GM18498 (cell line): ENCODE measurements around the gene LRRIQ4.

Source experiments
- ATAC-seq: cut with Tn5 transposase; IDR thresholded peaks from one replicate; pipeline ENCODE4 v1.9.1; 2021; ENCODE audit warnings: mild to moderate bottlenecking, moderate library complexity; ENCODE audit not compliant: unreplicated experiment

Gene LRRIQ4

DNA sequence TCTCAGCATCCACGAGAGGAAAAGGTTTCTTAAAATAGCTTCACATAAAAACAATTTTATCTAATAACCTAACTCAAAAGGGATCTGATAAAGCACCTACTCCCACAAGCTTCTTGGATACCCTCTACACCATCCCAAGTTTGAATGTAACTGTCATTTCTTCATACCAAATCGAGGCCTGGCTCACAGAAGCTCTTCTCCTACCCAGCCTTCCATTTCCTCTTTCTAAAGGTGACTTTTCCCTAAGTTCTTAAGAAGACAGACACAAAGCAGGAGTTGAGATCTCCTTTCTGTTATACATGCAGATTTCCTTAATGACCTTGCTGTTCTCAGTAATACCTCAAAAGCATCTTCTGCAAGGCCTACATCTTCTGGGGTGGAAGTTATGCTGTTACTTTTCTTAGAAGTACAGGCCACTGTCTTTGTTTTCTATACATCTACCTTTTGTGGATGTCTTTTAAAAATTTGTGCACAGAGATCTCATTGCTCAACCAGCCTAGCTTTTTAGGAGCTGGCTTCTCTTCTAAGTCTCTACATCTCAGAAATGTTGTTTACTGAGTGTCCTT is 3.4 kb upstream of the LRRIQ4 start:
- ATAC-seq: no peak

DNA sequence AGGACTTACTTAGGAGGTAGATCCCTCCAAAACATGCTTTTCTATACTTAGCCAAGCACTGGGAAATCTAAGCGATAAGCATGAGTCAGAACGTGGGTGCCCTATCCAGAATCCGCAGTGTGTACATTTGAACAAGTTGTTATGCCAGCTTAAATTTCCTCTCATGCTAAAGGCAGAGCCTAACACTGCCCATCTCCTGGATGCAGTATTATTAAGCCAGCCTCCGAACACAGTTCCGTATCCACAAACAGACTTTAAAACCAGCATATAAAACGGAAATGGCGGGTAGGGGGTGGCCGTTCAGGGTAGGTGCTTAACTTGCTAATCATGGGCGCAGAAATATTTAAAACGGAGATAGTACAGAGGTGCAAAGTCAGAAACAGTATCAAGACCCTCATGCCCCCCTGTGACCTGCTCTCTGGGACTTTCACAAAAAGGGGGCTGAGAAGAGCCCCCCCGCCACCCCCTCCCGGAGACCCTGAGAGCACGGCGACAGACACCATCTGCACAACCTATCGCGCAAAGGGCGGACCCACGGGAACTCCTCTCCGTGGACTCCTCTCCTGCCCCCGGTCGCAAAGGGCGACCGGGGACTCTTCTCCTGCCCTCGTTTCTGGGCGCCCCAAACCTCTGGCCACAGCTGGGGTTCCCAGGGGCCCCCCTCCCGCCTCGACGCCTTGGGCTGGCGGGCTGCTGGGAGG is 889 bp upstream of the LRRIQ4 start:
- ATAC-seq: peak; percentile 22

DNA sequence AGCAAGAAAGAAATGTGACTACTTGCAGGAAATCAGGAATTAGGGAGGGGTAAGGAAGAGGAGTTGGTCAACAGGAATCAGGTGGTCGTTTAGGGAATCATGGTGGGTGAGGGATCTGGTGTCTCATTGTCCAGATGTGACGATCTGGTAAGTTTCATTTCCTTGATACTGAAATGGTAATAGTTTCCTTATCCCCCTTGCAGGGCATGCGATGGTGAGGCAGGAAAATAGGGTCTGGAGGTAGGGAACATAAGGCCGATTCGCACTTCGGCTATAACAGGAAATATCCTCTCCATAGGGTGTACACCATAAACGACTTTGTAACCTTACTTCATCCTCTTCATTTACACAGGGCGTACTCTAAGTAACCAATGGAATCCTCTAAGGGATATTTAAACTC is 608 bp downstream of the LRRIQ4 start:
- ATAC-seq: no peak

DNA sequence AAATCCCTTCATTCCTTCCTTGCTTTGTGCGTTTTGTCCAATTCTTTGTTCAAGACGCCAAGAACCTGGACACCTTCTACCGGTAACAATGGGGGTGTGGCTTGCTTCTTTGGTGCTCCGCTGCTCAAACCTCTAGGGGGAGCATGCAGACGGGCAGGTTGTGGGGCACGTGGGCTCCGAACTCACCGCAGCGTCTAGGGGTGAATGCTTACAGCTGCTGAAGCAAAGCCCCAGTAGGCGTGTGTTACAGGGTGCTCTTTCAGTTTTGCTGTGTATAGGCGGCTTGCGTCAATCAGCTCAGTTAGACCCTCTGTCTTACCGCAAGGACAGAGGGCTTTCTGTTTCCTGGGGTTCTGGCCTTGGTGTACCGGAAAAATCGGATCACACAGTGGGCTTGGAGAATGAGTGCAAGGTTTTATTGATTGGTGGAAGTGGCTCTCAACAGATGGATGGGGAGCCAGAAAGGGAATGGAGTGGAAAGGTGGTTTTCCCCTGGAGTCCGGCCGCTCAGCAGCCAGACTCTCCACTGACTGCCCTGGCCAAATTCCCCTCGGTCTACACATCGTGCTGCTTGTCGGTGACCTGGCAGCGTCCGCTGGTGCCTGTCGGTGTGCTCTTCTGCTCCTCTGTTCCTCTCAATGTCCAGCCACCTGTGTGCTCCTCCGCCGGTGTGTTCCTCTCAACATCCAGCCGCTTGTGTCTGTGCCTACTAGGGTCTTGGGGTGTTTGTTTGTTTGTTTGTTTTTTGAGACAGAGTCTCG is 1.3 kb downstream of the LRRIQ4 start:
- ATAC-seq: peak; percentile 86

DNA sequence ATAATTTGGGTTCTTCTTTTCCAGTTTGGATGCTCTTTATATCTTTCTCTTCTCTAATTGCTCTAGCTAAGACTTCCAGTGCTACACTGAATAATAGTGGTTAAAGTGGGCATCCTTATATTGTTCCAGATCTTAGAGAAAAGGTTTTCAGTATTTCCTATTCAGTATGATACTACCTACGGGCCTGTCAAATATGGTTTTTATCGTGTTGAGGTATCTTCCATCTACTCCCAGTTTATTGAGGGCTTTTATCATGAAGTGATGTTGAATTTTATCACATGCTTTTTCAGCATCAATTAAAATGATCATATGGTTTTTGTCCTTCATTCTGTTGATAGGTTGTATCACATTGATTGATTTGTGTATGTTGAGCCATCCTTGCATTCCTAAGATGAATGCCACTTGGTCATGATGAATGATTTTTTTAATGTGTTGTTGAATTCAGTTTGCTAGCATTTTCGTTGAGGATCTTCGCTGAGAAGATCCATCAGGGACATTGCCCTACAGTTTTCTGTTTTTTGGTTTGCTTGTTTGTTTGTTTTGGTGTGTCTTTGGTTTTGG is 3.0 kb downstream of the LRRIQ4 start:
- ATAC-seq: no peak

DNA sequence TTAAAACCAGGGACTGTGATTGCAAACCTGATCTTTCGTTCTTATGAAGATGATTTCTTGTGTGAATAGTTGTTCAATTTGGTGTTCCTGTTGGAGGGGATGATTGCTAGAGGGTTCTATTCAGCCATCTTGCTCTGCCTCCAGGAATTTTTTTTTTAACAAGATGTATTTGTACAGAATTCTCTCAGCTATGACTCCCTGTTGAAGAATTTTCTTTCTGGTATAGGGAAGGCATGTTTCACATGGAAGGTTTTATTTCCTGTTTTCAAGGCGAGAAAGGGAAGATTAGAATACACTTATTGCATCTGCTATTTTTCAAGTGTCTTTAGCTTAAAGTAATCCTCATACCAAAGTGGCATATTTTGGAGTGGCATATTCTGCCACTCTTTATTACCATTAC is 5.6 kb downstream of the LRRIQ4 start:
- ATAC-seq: no peak

DNA sequence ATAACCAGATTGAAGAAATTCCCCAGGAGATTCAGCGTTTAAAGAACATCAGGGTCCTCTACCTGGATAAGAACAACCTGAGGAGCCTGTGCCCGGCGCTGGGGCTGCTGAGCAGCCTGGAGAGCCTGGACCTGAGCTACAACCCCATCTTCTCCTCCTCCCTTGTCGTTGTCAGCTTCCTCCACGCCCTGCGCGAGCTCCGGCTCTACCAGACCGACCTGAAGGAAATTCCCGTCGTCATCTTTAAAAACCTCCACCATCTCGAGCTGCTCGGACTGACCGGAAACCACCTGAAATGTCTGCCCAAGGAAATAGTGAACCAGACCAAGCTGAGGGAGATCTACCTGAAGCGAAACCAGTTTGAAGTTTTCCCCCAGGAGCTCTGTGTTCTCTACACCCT is 9.4 kb downstream of the LRRIQ4 start:
- no peak for ATAC-seq

DNA sequence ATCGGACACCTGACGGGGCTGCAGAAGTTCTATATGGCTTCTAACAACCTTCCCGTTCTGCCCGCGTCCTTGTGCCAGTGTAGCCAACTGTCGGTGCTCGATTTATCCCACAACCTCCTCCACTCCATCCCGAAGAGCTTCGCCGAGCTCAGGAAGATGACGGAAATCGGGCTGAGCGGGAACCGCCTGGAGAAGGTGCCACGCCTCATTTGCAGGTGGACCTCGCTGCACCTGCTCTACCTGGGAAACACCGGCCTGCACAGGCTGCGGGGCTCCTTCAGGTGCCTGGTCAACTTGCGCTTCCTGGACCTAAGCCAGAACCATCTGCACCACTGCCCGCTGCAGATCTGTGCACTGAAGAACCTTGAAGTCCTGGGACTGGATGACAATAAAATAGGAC is 9.9 kb downstream of the LRRIQ4 start:
- ATAC-seq: no peak

DNA sequence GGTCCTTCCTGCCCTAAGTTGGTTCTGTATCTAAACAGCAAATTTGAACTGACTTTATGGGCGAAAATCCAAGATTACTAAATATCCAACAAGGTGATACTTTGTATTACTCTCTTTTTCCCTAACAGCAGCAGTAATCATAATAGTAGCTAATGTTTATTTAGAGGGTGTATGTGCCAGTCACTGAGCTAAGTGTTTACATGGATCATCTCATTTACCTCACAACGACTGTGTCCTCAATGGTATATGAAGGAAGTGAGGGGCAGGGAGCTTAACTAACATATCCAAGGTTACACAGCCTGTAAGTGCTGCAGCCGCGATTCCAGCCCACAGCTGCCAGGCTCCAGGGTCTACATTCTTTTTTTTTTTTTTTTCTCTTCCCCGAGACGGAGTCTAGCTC is 10.3 kb downstream of the LRRIQ4 start:
- ATAC-seq: no peak

DNA sequence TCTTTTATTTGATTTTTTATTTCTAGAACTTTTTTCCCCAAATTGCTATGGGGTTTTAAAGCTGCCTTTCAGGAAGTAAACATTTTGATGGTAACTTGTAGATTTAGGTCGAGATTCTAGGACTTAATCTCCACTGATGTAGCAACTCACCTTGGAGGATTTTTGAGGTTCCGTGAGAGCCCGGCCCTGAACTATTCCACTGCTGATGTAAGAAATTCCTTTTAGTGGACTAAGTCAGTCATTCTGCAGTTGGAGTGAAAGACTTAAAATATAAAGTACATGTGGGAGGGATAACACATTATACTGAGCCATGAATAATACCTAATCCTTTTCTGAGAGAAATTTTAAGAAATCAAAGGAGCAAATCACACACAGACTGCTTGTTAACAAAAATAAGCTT is 12.6 kb downstream of the LRRIQ4 start:
- ATAC-seq: no peak

DNA sequence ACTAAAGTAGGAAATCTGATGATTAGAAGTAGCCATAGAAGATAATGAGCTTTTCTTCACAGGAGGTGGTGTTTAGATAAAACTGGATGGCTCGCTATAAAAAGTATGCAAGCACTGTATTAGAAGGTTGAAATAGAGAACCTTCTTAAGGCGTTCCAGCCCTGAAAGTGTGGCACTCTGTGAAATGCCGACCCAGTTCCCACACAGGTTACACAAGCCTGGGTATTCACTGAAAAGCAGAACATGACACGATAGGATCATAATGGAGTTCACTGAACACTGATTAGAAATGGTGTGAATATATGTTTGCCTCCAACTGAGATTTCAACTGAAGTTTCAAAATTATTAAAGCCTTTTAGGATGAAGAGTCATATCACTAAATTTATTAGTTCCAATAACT is 15.0 kb downstream of the LRRIQ4 start:
- ATAC-seq: no peak

DNA sequence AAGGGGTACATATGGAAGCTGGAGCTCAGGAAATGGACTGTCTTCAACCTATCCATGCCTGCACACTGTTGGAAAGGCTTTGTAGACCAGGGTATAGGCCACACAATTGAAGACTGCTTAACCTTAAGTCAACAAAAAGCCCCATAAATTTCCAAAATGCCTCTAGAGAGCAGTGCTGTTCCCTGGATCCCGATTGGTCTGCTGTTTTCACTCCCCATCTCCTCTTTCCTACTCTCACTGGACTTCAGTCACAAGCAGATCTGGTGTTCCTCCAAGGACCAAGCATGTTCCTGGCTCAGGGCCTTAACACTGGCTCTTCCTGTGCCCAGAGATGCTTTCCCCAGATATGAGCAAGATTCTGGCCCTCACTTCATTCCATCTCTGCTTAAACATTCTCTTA is 22.9 kb downstream of the LRRIQ4 start:
- ATAC-seq: no peak

DNA sequence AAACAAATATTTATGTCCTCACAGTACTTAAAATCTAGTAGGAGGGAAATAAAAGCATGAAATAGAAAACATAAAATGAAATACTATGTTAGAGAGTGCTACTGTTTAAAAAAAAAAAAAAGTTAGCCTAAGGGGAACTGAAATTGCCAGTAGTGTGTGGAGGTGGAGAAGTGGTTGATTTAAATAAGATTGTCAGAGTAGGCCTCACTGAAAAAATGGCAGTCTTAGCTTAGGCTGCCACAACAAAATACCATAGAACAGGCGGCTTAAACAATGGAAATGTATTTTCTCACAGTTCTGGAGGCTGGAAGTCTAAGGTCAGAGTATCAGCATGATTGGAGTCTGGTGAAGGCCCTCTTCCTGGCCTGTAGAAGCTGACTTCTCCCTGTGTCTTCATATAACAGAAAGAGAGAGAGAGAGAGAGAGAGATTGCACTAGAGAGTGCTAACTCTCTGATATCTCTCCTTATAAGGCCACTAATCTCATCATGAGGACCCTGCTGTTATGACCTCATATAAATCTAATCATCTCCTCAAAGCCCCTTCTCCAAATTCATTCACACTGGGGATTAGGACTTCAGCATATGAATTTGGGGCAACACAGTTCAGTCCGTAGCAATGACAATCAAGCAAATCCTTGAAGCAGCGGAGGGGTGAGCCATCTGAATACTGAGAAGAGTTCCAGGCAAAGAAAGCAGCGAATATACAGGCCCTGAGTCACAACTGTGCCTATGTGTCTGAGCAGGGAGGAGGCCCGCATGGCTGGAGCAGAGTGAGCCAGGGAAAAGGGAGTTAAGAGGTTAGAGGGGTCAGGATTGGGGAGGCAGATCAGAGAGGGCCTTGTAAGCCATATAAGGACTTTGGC is 23.6 kb downstream of the LRRIQ4 start:
- peak; percentile 91 for ATAC-seq

DNA sequence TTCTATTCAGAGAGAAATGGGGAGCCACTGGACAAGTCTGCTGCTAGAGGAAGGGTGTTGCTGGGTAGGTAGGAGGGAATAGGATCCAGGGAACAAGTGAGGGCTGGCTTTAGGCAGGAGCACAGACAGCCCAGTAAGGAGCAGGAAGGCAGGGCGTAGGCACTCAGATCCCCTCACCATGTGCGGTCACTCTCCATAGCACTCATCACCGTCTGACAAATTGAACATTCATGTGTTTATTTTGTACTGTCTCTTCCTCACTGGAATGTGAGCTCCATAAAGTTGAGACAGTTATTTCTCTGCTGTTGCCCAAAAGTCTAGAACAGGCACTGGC is 24.2 kb downstream of the LRRIQ4 start:
- no peak for ATAC-seq

DNA sequence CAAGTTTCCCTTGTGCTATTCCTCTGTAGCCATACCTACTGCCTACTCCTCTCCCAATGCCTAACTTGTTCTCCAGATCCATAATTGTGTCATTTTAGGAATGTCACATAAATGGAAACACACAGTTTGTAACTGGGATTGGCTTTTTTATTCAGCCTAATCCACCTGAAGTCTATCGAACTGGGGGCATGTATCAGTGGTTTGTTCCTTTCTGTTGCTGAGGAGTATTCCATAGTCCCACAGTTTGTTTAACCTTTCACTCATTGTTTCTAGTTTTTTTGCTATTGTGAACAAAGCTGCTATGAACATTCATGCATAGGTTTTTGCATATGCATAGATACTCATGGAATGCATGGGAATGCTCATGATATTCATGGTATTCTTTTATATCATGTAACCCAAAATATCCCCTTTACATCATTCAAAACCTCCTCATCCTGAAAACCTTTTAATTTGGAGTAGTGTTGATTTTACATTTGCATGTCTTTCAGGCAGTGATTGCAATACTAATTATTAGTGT is 25.9 kb downstream of the LRRIQ4 start:
- ATAC-seq: no peak

DNA sequence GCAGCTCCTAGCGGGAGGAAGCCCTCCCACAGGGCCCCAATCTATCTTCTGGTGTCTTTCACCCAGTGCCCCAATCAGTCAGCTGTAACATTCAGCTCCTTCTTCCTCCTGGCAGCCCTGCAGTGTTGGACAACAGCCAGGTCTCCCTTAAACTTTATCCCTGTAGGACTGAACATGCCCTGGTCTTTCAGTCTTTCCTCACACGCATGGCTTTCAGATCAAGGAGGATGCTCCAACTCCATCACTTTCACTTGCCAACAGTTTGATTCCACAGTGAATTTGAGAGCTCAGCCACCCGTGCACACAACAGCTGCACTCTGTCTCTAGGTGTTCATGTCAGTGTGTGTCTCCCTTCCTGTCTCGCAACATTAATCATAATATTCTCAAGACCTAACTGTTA is 28.5 kb downstream of the LRRIQ4 start:
- ATAC-seq: peak; percentile 63

DNA sequence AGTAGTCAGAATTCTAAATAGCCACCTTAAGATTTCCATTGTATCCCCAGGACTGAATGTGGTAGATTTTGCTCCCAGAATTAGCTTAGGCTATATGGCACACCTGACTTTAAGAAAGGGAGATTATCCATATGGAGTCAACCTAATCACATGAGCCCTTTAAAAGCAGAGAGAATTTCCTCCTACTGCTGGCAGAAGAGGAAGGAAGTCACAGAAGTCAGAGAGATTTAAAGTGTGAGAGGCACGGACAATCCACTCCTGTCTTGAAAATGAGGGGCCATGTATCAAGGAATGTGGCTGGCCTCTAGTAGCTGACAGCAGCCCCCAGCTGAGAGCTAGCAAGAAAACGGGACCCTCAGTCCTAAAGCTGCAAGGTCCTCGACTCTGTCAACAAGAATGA is 30.3 kb downstream of the LRRIQ4 start:
- no peak for ATAC-seq

DNA sequence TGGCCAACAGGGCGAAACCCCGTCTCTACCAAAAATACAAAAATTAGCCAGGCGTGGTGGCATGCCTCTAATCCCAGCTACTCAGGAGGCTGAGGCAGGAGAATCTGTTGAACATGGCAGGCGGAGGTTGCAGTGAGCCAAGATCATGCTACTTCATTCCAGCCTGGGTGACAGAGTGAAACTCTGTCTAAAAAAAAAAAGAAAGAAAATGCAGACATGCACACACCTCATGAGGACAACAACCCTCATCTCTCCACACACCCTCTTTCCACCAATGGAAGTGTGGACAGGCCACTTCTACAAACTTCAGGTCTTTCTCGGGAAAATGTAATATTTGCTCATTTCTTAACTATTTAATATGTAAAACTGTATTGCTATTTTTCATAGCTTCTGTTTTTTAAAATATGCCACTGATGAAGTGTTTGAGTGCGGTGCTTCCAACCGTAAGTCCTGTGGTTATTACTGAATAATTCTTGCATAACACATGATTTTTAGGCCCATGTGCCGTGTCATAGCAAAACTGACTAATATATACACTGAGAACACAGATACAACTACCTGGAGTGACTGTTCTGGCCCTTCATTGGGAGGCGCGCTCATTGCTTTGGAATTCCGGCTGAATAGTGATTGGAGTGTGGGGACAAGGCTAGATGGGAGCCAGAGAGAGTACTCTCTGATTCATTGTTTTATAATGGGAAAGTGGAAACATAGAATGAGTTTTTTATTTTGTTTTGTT is 34.0 kb downstream of the LRRIQ4 start:
- peak; percentile 98 for ATAC-seq

DNA sequence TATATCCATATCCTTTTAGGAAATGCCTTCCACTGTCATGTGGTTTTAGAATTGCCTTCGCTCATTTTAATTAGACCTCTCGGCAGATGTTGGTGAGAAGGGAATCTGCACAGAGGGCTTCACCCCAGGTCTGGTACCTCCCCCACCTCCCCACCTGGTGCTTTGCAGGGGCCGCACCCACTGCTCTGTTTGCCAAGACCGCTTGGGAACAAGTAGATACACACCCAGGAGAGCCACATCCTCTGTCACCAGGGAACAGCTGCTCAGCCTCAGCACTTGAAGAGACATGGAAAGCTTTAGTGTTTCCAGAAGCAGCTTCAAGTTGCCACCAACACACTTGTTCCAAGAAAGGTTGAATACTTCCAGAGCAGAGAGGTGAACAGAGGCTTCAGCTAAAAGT is 35.2 kb downstream of the LRRIQ4 start:
- no peak for ATAC-seq

DNA sequence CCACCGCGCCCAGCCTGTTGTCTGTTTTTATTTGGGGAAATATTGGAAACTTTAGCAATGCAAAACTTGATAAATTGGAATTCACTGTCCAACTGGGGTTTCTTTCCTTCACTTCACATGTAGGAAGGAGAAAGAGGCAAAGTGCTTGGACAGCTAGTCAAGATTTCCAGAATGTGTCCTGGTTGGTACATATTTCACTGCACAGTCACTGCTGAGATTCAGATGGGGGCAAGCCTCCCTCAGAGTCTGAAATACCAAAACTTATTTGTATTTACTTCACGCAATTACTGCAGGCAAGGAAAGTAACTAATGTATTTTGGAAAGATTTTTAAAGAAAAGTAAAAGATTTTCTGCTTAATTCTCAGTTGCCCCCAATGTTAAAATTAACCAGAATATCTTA is 36.1 kb downstream of the LRRIQ4 start:
- no peak for ATAC-seq
